WERI-Rb-1 (cell line): ENCODE measurements around the gene ASCC1.

Source experiments
- DNase-seq: peaks from one replicate; pipeline ENCODE4 v3.0.0-alpha.2; 2020
- H3K27ac ChIP-seq: fragments of 250-450 bp; sonication (Bioruptor Pico); 2 replicates; pipeline ENCODE4 v1.5.1; 2020; ENCODE audit warnings: mild to moderate bottlenecking, moderate library complexity
- H3K27me3 ChIP-seq: fragments of 250-450 bp; sonication (Bioruptor Pico); 2 replicates; pipeline ENCODE4 v1.5.1; 2021; ENCODE audit warnings: mild to moderate bottlenecking, low read depth, moderate library complexity; ENCODE audit not compliant: insufficient read depth, severe bottlenecking
- H3K36me3 ChIP-seq: fragments of 250-450 bp; sonication (Bioruptor Pico); 2 replicates; pipeline ENCODE4 v1.5.1; 2020; ENCODE audit warnings: mild to moderate bottlenecking, moderate library complexity
- H3K4me3 ChIP-seq: 2 replicates; pipeline ENCODE4 v1.5.1; 2011; ENCODE audit warnings: low read depth, mild to moderate bottlenecking, control low read depth, low read length
- H3K9me3 ChIP-seq: fragments of 250-450 bp; sonication (Bioruptor Pico); 2 replicates; pipeline ENCODE4 v1.5.1; 2021; ENCODE audit warnings: mild to moderate bottlenecking, moderate library complexity; ENCODE audit not compliant: severe bottlenecking
- CTCF ChIP-seq: IDR thresholded peaks from 2 replicates; pipeline ENCODE4 v1.5.1; 2011; ENCODE audit warnings: low read depth, mild to moderate bottlenecking, control low read depth, inconsistent platforms, low read length

The ASCC1 gene

DNA sequence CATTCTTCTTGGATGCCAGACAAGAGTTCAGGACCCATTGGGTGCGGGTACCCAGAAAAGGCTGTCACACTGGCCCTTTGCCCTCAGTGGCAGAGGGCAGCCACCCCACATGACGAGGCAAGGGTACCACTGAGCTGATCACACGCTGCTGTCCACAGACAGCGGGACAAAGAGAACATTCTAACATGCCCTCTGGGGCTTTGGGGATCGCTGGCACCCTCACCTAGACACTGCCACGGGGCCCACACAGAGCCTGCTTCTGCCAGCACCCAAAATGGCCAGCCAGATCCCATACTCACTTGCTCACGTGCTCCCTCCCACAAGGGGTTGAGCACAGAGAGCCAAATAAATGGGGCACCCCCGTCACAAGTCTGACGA is 111.0 kb downstream of the ASCC1 start:
- TF ChIP-seq CTCF = no peak
- Histone ChIP-seq H3K4me3 (no peak overlapping the region), H3K27ac (no peak overlapping the region), H3K36me3 (peaks cover 7% of the 10 kb centered on the region), H3K9me3 (no peaks in the 10 kb centered on the region), H3K27me3 (no peaks in the 10 kb centered on the region)
- DNase-seq = no peak

DNA sequence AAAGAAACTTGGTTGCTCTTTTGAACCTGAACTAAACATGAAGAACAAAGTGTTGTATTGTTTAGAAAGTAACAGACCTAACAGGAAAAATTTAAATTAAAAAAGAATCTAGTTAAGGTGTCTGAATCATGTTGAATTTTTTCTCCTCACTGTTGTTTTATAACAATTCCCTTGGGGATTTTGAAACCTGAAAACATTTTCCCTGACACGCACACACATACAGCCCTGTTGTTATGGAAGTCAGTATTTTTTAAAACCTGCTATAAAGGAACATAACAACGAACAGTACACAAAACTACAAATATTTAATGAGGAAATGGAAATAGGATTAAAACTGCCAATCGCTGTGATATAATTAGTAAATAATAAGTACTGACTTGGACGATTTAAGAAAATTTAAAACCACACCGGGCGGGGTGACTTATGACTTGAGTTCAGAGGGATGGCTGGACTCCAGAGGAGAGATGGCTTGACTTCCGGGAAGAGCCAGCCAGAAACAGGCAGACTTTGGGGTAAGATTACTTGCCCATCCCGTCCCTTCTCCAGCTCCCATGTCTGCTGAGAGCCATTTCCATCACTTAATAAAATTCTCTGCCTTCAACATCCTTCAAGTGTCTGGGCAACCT is 111.5 kb downstream of the ASCC1 start:
- Histone ChIP-seq H3K4me3 (no peak overlapping the region), H3K27me3 (no peaks in the 10 kb centered on the region), H3K36me3 (peaks cover 7% of the 10 kb centered on the region), H3K27ac (no peak overlapping the region), H3K9me3 (no peaks in the 10 kb centered on the region)
- DNase-seq = no peak
- no peak for TF ChIP-seq CTCF

DNA sequence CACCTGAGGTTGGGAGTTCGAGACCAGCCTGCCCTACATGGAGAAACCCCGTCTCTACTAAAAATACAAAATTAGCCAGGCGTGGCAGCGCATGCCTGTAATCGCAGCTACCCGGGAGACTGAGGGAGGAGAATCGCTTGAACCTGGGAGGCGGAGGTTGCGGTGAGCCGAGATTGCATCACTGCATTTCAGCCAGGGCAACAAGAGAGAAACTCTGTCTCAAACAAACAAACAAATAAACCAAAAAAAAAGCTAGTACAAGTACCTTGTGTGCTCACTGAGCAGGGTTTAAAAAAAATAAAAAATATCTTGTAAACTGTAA is 116.5 kb downstream of the ASCC1 start:
- no peak for TF ChIP-seq CTCF
- H3K9me3 ChIP-seq = no peaks in the 10 kb centered on the region
- no peaks in the 10 kb centered on the region for H3K27me3 ChIP-seq
- DNase-seq = no peak
- H3K4me3 ChIP-seq = no peak overlapping the region
- peaks cover 7% of the 10 kb centered on the region for H3K36me3 ChIP-seq
- H3K27ac ChIP-seq = no peak overlapping the region; the same call in 1 of the 2 replicates

DNA sequence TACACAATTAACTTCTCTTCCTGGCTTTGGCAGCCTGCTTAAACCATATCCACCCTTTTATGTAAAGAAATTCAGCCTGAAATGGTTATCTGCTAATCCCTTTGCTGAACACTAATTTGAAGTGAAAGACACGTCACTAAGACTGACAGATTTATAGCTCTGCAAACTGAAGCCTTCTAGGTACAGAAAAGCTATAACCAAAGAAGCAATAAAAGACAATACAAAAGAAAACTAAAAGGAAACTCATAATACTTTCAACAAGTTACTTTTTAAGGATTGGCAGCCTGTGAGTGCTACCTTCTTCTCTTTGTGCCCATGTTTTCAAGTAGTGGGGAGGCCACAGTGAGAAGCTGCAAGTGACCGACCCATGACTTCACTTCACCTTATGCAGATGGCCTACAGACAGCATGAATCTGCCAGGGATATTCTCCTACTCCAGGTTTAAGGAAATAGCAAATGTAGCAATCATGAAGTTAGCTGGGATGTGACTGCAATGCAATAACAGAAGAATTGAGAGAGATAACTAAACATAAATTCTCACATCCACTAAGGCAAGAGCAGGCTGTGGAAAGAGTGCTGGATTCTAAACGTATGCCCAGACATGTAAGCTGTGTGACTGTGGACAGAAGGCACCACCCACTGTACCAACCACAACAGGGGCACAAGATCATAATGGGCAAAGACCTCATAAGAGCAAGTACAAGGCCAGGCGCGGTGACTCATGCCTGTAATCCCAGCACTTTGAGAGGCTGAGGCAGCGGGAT is 117.1 kb downstream of the ASCC1 start:
- TF ChIP-seq CTCF = no peak

DNA sequence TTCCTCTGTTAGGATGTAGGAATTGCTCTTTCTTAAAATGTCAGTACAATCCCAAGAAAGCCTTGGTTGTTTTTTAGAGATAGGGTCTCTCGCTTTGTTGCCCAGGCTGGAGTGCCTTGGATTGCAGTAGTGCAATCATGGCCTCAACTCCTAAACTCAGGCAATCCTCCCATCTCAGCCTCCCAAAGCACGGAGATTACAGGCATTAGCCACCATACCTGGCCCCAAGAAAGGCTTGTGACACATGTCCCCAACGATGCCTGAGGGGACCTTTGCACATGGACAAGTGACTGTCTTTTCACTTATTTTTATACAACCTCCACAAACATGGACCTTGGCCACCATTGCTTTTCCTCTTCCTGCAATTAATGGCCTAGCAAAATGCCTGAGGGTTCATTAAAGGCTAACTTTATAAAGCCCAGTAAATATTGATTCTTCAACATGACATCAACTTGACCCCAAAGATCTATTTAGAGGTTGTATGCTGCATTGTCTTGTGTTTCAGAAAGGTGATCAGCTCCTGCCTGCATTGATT is 117.7 kb downstream of the ASCC1 start:
- H3K4me3 ChIP-seq = no peak overlapping the region
- H3K36me3 ChIP-seq = peaks cover 7% of the 10 kb centered on the region
- H3K9me3 ChIP-seq = no peaks in the 10 kb centered on the region
- DNase-seq = no peak
- H3K27ac ChIP-seq = no peak overlapping the region
- no peak for TF ChIP-seq CTCF
- no peaks in the 10 kb centered on the region for H3K27me3 ChIP-seq

More for the DNA sequence above, 117.1 kb downstream of the ASCC1 start:
- peak overlapping the region; percentile 11; the same call in 1 of the 2 replicates for H3K27ac ChIP-seq
- no peak overlapping the region for H3K4me3 ChIP-seq
- H3K9me3 ChIP-seq = no peaks in the 10 kb centered on the region
- DNase-seq = no peak
- H3K27me3 ChIP-seq = no peaks in the 10 kb centered on the region
- peaks cover 7% of the 10 kb centered on the region for H3K36me3 ChIP-seq
